H54 (cell line): ENCODE results near the gene SPRED3.
"Not testable (repeated sequence)": the region's sequence is repeated elsewhere in the genome, so short reads cannot be mapped to it uniquely, and the experiment has no call there.

ENCODE experiments used
- DNase-seq: peaks from one replicate; pipeline ENCODE4 v3.0.0; 2011; ENCODE audit warnings: low spot score, mixed read lengths; ENCODE audit not compliant: insufficient read length
- FAIRE-seq: peaks from 3 replicates; lab custom pipeline; 2011; peaks lifted over from hg19 to GRCh38; lab: Jason Lieb, UNC
- POLR2A ChIP-seq: IDR thresholded peaks from 2 replicates; pipeline ENCODE4 v1.6.1; 2011; ENCODE audit warnings: low read depth, mild to moderate bottlenecking, low read length

Gene SPRED3, protein sequence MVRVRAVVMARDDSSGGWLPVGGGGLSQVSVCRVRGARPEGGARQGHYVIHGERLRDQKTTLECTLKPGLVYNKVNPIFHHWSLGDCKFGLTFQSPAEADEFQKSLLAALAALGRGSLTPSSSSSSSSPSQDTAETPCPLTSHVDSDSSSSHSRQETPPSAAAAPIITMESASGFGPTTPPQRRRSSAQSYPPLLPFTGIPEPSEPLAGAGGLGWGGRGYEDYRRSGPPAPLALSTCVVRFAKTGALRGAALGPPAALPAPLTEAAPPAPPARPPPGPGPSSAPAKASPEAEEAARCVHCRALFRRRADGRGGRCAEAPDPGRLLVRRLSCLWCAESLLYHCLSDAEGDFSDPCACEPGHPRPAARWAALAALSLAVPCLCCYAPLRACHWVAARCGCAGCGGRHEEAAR

GRCh38 chr19:38388349-38389100 lies at the start of gene SPRED3:
SPRED3 (plus strand) TSS chr19:38388697; CDS start chr19:38390303, 1,606 bp downstream.
- TF ChIP-seq POLR2A, result no peak
- FAIRE-seq, result no peak
- peak; percentile 82 for DNase-seq

GRCh38 chr19:38339011-38339410 lies 49.5 kb upstream of the SPRED3 start:
- DNase-seq, FAIRE-seq: not testable (repeated sequence)

DNA sequence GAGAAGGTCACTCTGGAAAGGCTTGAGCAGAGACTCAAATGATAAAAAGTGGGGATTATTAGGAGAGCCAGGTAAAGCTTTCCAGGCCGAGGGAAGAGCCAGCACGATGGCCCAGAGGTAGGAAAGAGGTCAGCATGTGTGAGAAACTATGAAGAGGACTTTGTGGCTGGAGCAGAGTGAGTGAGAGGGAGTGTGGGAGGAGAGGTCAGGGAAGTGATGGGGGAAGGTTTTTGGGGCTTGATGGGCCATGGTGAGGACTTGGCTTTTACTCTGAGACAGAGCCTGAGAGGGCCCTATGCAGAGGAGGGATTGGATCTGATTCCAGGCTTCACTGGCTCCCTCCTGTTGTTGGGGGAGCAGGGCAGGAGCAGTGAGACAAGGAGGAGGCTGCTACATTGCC lies 47.6 kb upstream of the SPRED3 start:
- DNase-seq, result no peak
- no peak for FAIRE-seq
- no peak for TF ChIP-seq POLR2A

GRCh38 chr19:38346837-38347236 lies 41.7 kb upstream of the SPRED3 start:
- TF ChIP-seq POLR2A, result no peak
- DNase-seq (no peak), FAIRE-seq (no peak)

- no peak for TF ChIP-seq POLR2A
- no peak for FAIRE-seq
- DNase-seq, result no peak
These were observed 37.6 kb upstream of the SPRED3 start for GRCh38 chr19:38350883-38351282.

DNA sequence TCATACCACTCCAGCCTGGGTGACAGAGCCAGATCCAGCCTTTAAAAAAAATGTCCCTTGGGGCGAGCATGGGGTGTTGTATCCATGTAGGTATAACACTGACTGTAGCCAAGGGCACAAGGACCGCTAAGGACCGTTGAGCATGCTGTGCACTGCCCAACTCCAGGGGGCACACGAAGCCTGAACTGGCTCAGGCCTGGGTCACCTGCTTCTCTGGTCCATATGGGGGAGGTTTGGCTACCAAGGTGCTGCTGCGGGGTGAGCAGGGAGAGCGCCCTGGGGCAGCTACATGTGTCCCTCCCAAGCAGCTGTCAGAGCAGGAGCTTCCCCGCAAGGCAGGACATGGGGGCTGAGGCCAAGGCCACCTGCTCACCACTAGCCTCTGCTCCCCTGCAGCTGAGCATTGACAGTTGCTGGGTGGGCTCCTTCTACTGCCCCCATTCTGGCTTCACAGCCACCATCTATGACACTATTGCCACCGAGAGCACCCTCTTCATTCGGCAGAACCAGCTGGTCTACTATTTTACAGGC lies 36.6 kb upstream of the SPRED3 start:
- no peak for TF ChIP-seq POLR2A
- FAIRE-seq (no peak), DNase-seq (no peak)

DNA sequence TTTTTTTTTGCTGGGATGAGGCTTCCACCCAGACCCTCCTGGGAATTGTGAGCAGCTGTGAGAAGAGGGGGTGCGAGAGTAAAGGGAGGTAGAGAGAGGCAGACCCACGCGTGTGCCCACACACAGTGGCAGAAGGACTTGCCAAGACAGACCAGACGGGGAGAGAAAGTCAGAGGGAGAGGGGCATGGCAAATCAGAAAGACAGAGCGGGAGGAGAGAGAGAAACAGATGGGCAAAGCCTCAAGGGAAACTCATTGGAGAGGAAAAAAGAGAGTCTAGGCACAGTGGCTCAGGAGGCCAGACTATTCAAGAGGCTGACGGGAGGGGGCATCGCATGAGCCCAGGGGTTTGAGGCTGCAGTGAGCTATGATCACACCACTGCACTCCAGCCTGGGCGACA lies 35.9 kb upstream of the SPRED3 start:
- FAIRE-seq (no peak), DNase-seq (no peak)
- no peak for TF ChIP-seq POLR2A

DNA sequence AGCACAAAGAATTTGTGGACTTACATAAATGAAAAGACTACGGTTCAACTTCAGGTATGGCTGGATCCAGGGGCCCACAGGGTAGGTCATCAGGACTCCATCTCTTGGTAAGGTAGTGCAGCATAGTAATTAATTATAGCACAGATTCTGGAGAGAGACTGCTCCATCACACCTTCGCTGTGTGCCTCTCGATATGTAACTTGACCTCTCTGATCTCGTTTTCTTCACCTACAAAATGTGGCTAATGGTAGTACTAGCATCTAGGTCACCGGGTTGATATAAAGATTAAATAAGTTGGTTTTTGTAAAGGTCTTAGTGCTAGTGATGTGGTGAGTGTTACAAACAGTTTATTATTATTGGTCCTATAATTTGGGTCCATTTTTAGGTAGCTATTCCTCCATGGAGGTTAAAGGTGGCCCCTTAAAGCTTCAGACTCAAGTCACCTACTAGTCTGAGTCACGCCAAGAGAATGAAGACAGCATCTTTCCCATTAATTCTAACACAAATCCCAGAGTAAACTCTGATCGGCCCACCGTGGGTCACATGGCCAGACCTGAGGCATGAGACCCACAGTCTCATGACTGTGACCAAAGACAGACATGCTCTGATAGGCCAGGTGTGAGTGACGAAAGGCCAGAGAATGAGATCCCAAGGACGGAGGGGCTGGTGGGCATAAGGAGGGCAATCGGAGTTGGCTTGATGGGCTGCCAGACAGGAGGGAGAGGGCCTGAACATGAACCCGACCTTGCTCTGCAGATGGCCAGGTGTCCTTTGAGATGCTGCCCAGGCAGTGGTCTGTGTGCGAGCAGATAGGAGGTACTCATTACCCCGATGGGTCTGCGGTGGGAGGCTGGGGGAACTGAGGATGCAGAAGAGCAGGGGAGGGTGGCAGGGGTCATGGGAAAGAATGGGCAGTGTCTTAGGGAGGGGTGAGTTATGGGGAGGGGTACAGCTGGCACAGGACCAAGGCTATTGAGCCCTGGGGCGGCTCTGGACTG lies 32.5 kb upstream of the SPRED3 start:
- TF ChIP-seq POLR2A, result no peak

DNA sequence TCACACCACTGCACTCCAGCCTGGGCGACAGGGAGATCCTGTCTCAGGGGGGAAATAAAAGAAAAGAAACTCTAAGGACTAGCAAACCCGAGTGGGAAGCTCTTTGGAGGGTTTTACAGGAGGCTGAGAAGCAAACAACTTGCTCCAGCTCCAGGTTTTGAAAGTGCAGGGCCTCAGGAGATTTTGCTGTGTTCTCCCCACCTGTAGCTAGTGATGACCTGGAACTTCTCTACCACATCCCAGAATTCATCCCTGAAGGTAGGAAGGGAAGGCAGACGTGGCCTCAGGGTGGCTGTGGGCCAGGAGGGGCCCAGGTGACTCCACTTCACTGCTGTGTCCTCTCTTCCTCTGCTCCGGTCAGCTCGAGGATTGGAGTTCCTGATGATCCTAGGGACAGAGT lies 30.4 kb upstream of the SPRED3 start:
- DNase-seq, result no peak
- no peak for TF ChIP-seq POLR2A
- FAIRE-seq, result no peak

More for the DNA sequence above, 32.5 kb upstream of the SPRED3 start:
- DNase-seq, result no peak
- no peak for FAIRE-seq

DNA sequence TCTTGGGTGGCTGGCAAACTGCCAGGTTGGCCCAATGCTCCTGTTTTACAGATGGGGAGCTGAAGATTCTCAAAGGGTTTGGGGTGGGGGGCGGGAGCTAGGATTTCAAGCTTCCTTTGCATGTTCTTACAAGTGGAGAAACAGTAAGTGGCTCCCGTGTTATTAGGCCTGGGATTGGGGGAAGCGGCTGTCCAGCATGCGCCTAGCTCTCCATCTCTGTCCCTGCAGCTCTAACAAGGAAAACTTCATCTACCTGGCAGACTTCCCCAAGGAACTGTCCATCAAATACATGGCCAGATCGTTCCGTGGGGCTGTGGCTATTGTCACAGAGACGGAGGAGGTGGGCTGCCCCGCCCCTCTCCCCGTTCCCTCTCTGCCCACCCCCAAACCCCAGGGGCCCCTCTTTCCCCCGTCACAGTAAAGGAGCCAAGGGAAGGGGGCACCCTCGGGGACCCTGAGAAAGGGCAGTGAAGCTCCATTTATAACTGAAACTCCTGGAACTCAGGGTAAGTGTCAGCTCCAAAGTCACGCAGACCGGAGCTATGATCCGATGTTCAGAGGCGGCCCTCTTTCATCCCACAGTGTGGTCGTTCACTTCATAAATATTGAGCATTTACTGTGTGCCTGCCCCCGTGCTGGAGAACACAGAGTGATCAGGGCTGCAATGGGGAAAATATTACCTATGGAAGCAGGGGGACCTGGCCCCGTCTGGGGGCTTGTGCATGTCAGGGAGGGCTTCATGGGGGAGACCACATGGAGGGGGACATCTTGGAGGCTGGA lies 29.1 kb upstream of the SPRED3 start:
- FAIRE-seq (no peak), DNase-seq (no peak)
- TF ChIP-seq POLR2A, result no peak

DNA sequence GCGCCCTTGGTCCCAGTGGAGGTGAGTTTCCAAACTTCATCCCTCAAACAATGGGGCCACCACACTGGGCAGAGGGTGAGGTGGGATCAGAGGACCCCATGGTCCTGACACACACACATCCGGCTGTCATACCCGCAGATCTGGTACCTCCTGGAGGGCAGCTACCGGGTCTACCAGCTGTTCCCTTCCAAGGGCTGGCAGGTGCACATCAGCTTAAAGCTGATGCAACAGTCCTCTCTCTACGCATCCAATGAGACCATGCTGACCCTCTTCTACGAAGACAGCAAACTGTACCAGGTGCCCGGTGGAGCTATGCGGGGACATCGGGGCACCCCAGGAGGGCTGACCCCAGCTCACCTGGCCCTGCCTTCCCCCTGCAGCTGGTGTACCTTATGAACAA lies 28.1 kb upstream of the SPRED3 start:
- TF ChIP-seq POLR2A, result no peak
- FAIRE-seq, result no peak
- DNase-seq, result no peak

DNA sequence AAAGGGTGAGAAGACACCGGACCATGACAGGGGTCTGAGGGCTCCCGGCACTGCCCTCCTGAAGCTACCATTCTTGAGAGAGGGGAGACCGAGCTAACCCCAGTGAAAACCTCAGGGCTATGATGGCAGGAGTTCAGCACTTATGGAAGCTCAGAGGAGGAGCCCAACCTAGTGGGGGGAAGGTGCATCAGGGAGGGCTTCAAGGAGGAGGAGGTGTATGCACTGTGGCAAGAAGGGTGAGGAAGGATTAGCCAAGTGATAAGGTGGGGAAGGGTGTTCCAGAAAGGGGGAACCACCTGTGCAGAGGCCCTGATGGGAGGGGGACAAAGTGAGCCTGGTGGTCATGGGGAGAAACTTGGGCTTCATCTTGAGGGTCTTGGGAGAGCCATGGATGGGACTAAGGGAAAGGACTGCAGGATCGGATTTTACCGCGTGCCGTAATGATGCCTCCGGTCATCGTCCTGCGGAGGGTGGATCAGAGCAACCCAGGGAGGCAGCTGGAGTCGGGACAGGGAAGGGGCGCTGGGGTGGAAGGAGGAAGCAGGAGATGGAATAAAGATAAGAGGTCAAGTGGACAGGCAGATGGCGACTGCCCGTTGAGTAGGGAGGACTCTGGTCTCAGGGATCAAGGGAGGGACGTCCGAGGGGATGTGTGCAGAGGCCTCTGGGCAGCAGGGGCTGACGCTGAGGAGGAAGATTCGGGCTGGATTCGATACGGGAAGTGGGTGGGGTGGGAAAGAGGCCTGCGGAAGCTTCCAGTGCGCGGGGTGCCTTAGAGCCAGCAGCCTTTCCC lies 27.5 kb upstream of the SPRED3 start:
- no peak for TF ChIP-seq POLR2A
- no peak for DNase-seq
- no peak for FAIRE-seq

DNA sequence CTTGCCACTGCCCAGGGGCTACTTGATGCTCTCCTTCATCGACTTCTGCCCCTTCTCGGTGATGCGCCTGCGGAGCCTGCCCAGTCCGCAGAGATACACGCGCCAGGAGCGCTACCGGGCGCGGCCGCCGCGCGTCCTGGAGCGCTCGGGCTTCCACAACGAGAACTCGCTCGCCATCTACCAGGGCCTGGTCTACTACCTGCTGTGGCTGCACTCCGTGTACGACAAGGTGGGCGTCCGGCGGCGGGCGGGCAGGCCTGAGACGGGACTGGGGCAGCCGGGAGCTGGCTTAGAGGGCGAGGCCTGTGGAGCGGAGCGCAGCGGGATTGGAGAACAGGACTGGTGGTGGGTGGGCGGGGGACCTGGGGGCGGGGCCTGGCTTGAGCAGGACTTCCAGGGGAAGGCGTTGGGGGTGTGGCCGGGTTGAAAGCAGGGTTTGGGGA lies 26.8 kb upstream of the SPRED3 start:
- no peak for TF ChIP-seq POLR2A
- FAIRE-seq (no peak), DNase-seq (peak; percentile 83)
